DMS 273 treated with DMSO at 0.1 percent for 48 hours (cell line): ENCODE data around the gene SLC25A13.
"Not testable (repeated sequence)": the region's sequence is repeated elsewhere in the genome, so short reads cannot be mapped to it uniquely, and the experiment has no call there.

Source experiments
- DNase-seq: peaks from one replicate; lab custom pipeline; 2025; lab: John Stamatoyannopoulos, UW

SLC25A13 gene

GRCh38 chr7:96299496-96299895 lies 22.4 kb downstream of the SLC25A13 start:
- no peak for DNase-seq

GRCh38 chr7:96297876-96298275 lies 24.0 kb downstream of the SLC25A13 start:
- DNase-seq, result no peak

DNA sequence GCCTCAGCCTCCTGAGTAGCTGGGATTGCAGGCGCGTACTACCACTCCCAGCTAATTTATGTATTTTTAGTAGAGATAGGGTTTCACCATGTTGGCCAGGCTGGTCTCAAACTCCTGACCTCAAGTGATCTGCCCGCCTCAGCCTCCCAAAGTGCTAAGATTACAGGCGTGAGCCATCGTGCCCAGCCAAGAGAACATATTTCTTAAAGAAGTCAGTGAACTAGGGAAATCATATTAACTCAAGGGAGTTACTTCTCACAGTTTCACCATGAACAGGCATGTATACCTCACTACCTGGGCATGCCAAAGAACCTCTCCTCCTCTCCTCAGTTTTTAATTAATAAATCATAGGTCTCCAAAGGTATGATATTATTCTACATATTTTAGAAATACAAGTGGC lies 24.5 kb downstream of the SLC25A13 start:
- not testable (repeated sequence) for DNase-seq

- DNase-seq, result not testable (repeated sequence)
Measured at GRCh38 chr7:96293911-96294310, 28.0 kb downstream of the SLC25A13 start.

DNA sequence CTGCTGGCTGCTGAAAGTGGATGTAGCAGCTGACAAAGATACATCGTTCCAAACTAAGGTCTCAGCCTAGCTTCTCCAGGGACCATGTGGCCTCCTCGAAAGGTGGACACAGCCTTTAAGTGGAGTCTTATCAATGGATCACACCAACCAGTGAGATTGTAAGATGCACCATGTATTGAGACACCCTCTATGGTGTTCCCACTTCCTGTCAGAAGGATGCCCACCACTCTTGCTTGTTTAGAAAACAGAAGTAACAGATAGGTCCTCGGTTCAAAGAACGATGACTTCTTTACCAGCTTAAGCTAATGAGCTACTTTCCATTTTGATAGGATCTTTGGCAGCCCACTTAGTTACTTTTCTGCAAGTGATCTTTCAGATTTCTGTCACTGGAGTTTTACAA lies 34.3 kb downstream of the SLC25A13 start:
- no peak for DNase-seq

- no peak for DNase-seq
Measured at GRCh38 chr7:96287132-96287531, 34.8 kb downstream of the SLC25A13 start.

DNA sequence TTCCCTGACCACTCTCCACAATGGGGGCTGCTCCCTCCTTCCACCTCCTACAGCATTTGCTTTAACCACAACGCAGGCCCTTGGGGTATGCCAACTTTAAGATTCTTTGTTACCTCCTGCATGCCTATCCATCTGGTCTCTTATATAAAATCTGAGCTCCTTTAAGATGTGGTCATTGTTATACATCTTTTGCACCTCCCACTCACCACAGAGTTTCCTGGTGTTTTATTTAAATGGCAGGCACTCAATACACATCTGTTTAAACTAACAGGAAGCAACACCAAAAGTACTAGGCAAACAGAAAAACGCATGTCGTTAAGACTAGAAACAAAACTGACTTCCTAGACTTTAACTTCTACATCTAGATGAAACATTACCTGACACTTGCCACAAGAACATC lies 36.3 kb downstream of the SLC25A13 start:
- no peak for DNase-seq

DNA sequence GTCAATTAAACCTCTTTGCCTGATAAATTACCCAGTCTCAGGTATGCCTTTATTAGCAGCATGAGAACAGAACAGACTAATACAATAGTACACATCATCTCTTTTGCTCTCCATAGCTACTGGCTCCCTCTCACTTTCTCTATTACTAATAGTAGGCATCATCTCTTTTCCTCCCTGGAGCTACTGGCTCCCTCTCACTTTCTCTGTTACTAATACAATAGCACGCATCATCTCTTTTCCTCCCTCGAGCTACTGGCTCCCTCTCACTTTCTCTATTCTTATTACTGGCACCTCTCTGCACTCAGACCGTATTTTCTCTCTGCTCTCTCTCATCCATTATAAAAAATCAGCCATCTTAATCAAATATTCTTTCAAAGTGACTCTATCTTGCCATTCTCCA lies 37.1 kb downstream of the SLC25A13 start:
- no peak for DNase-seq

- no peak for DNase-seq
Measured at GRCh38 chr7:96284240-96284639, 37.7 kb downstream of the SLC25A13 start.

- DNase-seq, result no peak
Measured at GRCh38 chr7:96282835-96283234, 39.1 kb downstream of the SLC25A13 start.

GRCh38 chr7:96277921-96278320 lies 44.0 kb downstream of the SLC25A13 start:
- DNase-seq, result no peak

DNA sequence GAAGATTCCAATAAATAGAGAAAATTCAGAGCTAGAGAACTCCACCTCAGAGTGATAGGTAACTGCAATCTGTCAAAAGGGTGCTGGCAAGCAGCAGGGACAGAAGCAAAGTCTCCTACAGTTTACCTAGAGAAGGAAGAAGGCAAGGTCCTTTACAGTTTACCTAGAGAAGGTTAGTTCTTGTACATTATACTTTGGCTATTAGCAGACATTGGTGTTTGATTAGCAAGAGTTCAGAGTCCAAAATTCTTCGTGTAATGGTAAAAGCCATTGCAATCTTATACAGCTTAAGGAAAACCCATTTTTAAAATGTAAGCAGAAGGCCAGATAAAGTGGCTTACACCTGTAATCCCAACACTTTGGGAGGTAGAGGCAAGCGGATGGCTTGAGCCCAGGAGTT lies 45.9 kb downstream of the SLC25A13 start:
- DNase-seq, result no peak

- DNase-seq, result no peak
Measured at GRCh38 chr7:96273716-96274115, 48.2 kb downstream of the SLC25A13 start.

DNA sequence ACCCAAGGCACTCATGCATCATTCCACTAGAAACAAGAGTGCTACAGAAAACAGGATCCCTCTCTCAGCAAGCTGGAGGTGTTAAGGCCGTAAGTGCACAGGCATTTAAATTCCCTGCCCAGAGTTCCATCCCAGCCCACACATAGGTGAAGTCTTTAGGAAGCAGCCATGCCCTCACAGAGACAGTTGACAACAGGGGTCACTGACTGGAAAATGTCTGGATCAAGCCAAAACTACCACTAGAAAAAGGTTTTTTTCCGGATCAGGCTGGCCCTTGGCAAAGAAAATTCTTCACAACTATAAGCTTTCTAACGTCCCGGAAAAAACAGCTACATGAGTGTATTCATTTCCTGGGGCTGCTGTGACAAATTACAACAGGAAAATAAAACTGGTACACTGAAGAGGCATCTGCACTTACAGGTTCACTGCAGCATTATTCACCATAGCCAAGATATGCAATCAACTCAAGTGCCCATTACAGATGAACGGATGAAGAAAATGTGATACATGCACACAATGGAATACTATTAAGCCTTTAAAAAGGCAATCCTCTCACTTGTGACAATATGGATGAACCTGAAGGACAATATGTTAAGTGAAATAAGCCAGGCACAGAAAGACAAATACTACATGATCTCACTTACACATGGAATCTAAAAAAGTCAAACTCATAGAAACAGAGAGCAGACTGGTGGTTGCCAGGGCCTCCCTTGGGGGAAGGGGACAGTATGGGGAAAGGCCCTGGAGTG lies 52.5 kb downstream of the SLC25A13 start:
- DNase-seq, result no peak

- no peak for DNase-seq
Measured at GRCh38 chr7:96266580-96266979, 55.3 kb downstream of the SLC25A13 start.

GRCh38 chr7:96266015-96266414 lies 55.9 kb downstream of the SLC25A13 start:
- no peak for DNase-seq

DNA sequence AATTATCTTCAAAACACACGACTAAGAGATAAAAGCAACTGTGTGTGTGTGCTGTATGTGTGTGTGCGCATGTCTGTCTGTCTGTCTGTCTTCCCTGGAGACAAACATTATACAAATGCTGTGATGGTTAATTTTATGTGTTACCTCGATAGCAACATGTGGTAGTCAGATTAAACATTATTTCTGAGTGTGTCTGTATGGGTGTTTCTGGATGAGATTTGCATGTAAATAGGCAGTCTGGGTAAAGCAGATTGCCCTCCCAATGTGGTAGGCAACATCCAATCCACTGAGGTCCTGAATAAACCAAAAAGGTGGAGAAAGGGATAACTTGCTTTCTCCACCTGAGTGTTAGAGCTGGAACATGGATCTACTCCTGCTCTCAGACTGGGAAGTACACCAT lies 67.9 kb downstream of the SLC25A13 start:
- no peak for DNase-seq

DNA sequence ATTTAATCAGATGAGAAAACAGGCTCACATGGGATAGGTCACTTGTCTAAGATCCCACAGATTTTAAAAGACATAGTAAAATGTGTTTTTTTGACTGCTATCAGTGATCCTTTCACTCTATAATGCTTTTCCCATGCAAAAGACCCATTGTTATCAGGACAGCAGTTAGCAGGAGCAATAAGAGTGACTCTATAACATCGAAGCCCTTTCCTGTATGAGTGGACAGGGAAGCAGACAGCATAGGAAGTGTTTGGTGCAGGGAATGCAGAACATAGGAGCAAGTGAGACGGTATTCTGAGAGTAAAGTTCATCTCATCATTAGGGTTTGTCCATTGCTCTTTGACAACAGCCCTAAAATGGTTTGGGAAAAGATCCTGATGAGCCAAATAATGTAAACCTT lies 68.5 kb downstream of the SLC25A13 start:
- DNase-seq, result no peak

- no peak for DNase-seq
Measured at GRCh38 chr7:96250776-96251361, 71.0 kb downstream of the SLC25A13 start.

GRCh38 chr7:96248405-96248804 lies 73.5 kb downstream of the SLC25A13 start:
- DNase-seq, result no peak

DNA sequence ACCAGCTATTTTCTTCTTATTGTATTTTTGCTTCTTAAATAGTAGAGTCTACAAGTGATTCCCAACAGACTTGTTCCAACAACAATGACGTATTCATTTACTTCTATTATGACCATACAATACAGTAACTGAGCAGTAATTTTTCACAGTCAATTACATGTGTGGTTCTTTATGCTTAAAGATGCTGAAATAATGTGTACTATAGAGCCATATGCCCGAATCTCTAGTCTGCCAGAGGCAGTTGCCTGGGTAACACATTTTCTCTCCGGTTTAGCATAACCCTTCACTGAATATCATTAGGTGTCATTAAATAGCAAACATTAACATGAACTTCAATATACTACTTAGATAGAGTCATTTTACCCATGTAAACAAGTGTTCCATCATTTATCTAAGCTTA lies 75.0 kb downstream of the SLC25A13 start:
- DNase-seq, result peak; percentile 51

GRCh38 chr7:96244992-96245292 lies 77.0 kb downstream of the SLC25A13 start:
- DNase-seq, result no peak

DNA sequence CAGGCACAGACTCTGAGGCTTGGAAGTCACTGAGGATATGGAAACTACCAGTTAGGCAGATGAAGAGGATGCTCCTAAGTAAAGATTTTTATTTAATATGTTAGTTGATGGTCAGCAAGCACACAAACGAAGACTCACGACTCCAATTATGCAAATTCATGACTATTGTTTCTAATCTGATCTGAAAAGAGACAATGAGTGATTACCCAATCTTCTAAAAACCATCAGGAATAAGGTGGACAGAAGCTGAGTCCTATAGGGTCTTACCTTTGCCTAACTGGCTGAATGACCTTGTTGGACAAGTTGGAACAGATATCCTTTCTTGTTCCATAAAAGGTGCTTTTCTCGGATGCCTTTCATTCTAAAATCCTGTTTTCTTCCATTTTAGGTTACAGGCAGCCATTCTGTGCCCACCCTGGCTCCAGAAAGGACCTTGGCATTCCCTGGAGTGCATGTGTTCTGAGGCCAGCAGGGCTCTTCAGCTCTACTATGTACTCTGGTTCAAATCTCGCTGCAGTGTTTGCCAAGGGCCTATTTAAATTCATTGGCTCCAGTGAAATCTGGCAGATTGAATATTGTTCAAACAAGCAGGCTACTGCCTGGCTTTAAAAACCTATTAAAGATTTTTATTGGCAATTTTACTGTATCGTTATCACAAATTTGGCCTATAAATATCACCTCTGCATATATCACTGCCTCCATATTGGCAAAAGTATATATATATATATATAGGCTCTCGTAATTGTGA lies 77.5 kb downstream of the SLC25A13 start:
- no peak for DNase-seq
